BLaER1 treated with 17β-estradiol and CSF1 and Interleukin-3, amounts not matched to agents 10 nM and 100 nM (cell line): ENCODE measurements around the gene ZNF480.
"Not testable (repeated sequence)": the region's sequence is repeated elsewhere in the genome, so short reads cannot be mapped to it uniquely, and the experiment has no call there.

Experiments used
- H3K27ac ChIP-seq, 11 experiments: shearing (Covaris generic); formaldehyde crosslinking; 2 replicates each; pipeline ENCODE4 v1.8.1; 2022
- H3K27me3 ChIP-seq, 11 experiments: shearing (Covaris generic); formaldehyde crosslinking; 2 replicates each; pipeline ENCODE4 v1.8.1; 2022
- H3K36me3 ChIP-seq, 11 experiments: shearing (Covaris generic); formaldehyde crosslinking; 2 replicates each; pipeline ENCODE4 v1.8.1; 2022
- H3K4me1 ChIP-seq, 10 experiments: shearing (Covaris generic); formaldehyde crosslinking; 2 replicates each; pipeline ENCODE4 v1.8.1; 2022
- H3K4me2 ChIP-seq, 11 experiments: shearing (Covaris generic); formaldehyde crosslinking; 2 replicates each; pipeline ENCODE4 v1.8.1; 2022
- H3K4me3 ChIP-seq, 10 experiments: shearing (Covaris generic); formaldehyde crosslinking; 2 replicates each; pipeline ENCODE4 v1.8.1; 2022
- H3K9ac ChIP-seq, 11 experiments: shearing (Covaris generic); formaldehyde crosslinking; 2 replicates each; pipeline ENCODE4 v1.8.1; 2022
- H3K9me3 ChIP-seq, 11 experiments: shearing (Covaris generic); formaldehyde crosslinking; replicated peaks in 1 of 11; 2 replicates each; pipeline ENCODE4 v1.8.1; 2022
- H4K20me1 ChIP-seq, 11 experiments: shearing (Covaris generic); formaldehyde crosslinking; 2 replicates each; pipeline ENCODE4 v1.8.1; 2022
- Cebpa-rat ChIP-seq, 11 experiments: shearing (Covaris generic); IDR thresholded peaks; 2 replicates each; pipeline ENCODE4 v1.8.1; 2022

The ZNF480 gene

DNA sequence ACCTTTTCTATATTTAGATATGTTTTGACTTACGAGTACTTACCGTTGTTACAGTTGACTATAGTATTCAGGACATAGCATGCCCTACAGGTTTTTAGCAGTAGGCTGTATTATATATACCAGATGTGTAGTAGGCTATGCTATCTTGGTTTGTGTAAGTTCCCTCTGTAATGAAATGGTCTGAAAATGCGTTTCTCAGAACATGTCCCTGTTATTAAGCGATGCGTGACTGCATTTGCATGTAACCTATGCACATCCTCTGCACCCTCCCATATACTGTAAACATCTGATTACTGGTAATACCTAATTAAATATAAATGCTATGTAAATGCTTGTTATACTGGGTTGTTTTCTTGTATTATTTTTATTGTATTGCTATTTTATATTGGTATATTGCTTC, 21.0 kb upstream of the ZNF480 start:
- Histone ChIP-seq H3K4me2 (no peak overlapping the region), H3K4me1 (peaks cover 4 to 8% (median 7%) of the 10 kb centered on the region in 10 experiments), H3K9ac (no peak overlapping the region), H4K20me1 (peaks cover 0 to 25% (median 9%) of the 10 kb centered on the region in 11 experiments; a peak in 10 of 22 replicates), H3K27me3 (no peaks in the 10 kb centered on the region), H3K27ac (no peak overlapping the region), H3K4me3 (peak overlapping the region in 2 of 10 experiments; percentile 4 to 28; a peak in 1 of 20 replicates), H3K9me3 (peaks cover 90 to 100% (median 100%) of the 10 kb centered on the region in 11 experiments), H3K36me3 (peaks cover 92 to 100% (median 100%) of the 10 kb centered on the region in 11 experiments)
- TF ChIP-seq Cebpa-rat (IDR thresholded peaks at IDR 0.05): no peak

DNA sequence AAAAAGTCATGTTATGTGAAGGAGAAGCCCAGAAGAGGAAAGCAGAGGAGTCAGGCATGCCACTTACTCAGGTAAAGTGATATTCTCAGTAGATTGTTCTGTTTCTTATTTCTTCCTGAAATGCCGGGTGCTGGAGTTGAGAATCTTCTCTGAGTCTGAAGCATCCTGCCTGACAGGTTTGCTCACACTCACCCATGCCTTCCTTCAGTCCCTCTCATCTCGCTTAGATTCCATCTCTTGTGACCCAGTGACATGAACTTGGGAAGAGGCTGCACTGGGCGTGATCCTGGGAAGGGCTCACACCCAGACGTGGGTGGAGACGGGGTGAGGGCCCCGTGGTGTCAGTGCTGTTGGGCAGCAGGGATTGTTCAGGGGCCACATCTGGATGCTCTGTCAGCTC, 19.5 kb upstream of the ZNF480 start:
- H3K9ac ChIP-seq: no peak overlapping the region
- H3K27me3 ChIP-seq: no peaks in the 10 kb centered on the region
- no peak overlapping the region for H3K27ac ChIP-seq
- H4K20me1 ChIP-seq: peaks cover 0 to 40% (median 23%) of the 10 kb centered on the region in 11 experiments; a peak in 15 of 22 replicates
- TF ChIP-seq Cebpa-rat (IDR thresholded peaks at IDR 0.05): no peak
- peak overlapping the region in 2 of 10 experiments; percentile 8 to 28; a peak in 1 of 20 replicates for H3K4me3 ChIP-seq
- H3K4me1 ChIP-seq: no peaks in the 10 kb centered on the region
- H3K4me2 ChIP-seq: no peak overlapping the region
- peaks cover 84 to 100% (median 98%) of the 10 kb centered on the region in 11 experiments for H3K9me3 ChIP-seq
- H3K36me3 ChIP-seq: peaks cover 94 to 100% (median 100%) of the 10 kb centered on the region in 11 experiments

DNA sequence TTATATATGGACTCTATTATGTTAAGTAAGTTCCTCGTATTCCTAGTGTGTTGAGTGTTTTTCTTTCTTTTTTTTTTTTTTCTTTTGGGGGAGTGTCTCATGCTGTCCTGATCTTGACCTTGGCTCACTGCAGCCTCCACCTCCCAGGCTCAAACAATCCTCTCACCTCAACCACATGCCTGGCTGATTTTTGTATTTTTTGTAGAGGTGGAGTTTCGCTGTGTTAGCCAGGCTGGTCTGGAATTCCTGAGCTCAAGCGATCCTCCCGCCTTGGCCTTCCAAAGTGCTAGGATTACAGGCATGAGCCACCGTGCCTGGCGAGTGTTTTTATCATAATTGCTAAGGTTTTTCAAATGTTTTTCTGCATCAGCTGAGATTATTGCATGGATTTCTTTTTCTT, 10.7 kb upstream of the ZNF480 start:
- Histone ChIP-seq H3K4me3 (no peak overlapping the region), H3K4me2 (no peak overlapping the region), H3K9ac (no peak overlapping the region), H3K4me1 (no peaks in the 10 kb centered on the region), H3K9me3 (peaks cover 33 to 92% (median 57%) of the 10 kb centered on the region in 11 experiments; a peak in 21 of 22 replicates), H3K27ac (no peak overlapping the region), H4K20me1 (peaks cover 0 to 37% (median 13%) of the 10 kb centered on the region in 11 experiments; a peak in 15 of 22 replicates), H3K27me3 (no peaks in the 10 kb centered on the region), H3K36me3 (peaks cover 98 to 100% (median 100%) of the 10 kb centered on the region in 11 experiments)
- no peak for TF ChIP-seq Cebpa-rat (IDR thresholded peaks at IDR 0.05)

DNA sequence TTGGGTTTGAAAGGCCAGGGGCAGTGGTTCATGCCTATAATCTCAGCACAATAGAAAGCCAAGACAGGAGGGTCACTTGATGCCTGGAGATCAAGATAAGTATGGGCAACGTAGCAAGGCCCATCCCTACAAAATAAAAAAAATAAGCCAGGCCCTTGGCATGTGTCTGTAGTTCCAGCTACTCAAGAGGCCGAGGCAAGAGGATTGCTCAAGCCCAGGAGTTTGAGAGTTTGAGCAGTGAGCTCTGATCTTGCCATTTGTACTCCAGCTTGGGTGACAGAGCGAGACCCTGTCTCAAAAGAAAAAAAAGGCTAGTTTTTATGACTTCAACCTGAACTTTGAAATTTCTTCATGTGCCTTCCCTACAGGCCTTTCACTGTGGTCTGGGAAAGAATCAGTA, 5.2 kb upstream of the ZNF480 start:
- Histone ChIP-seq H3K27ac (no peak overlapping the region), H3K9me3 (peaks cover 18 to 60% (median 34%) of the 10 kb centered on the region in 11 experiments; a peak in 19 of 22 replicates), H3K4me2 (no peak overlapping the region), H4K20me1 (peaks cover 0 to 11% (median 0%) of the 10 kb centered on the region in 11 experiments; a peak in 3 of 22 replicates), H3K4me1 (peaks cover 5 to 10% (median 8%) of the 10 kb centered on the region in 10 experiments; a peak in 19 of 20 replicates), H3K27me3 (no peaks in the 10 kb centered on the region), H3K36me3 (peaks cover 64 to 78% (median 70%) of the 10 kb centered on the region in 11 experiments), H3K9ac (no peak overlapping the region), H3K4me3 (no peak overlapping the region)
- no peak for TF ChIP-seq Cebpa-rat (IDR thresholded peaks at IDR 0.05)

DNA sequence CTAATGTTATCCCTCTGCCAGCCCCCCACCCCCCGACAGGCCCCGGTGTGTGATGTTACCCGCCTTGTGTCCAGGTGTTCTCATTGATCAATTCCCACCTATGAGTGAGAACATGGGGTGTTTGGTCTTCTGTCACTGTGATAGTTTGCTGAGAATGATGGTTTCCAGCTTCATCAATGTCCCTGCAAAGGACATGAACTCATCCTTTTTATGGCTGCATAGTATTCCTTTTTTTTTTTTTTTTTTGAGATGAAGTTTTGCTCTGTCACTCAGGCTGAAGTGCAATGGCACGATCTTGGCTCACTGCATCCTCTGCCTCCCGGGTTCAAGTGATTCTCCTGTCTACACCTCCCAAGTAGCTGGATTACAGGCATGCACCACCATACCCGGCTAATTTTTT, 4.0 kb upstream of the ZNF480 start:
- H3K4me3 ChIP-seq, H3K27ac ChIP-seq, H3K4me2 ChIP-seq, H3K9ac ChIP-seq, H3K27me3 ChIP-seq: not testable (repeated sequence)
- peaks cover 6 to 12% (median 10%) of the 10 kb centered on the region in 10 experiments for H3K4me1 ChIP-seq
- peaks cover 0 to 11% (median 0%) of the 10 kb centered on the region in 11 experiments; a peak in 3 of 22 replicates for H4K20me1 ChIP-seq
- H3K9me3 ChIP-seq: peaks cover 12 to 53% (median 28%) of the 10 kb centered on the region in 11 experiments; a peak in 18 of 22 replicates
- peaks cover 54 to 66% (median 59%) of the 10 kb centered on the region in 11 experiments for H3K36me3 ChIP-seq

DNA sequence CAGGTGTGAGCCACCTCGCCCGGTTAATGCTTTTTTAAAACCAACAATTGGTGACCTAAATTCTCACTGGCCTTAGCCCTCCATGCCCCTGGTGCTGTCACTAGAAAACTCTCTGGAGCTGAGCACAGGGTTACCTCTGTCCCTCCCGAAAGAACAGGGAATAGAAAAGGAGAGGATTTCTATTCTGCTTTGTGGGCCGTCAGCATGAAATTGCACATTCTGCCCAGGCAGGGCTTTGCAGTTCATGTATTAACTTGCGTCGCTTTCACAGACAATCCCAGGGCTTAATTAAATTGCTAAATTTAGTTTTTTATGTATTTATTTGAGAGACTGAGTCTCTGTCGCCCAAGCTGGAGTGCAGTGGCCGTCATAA, 583 bp upstream of the ZNF480 start:
- H4K20me1 ChIP-seq: peaks cover 0 to 10% (median 0%) of the 10 kb centered on the region in 11 experiments; a peak in 3 of 22 replicates
- peak overlapping the region; percentile 77 to 97 (median 88) for H3K4me2 ChIP-seq
- H3K4me3 ChIP-seq: peak overlapping the region; percentile 76 to 97 (median 90)
- peaks cover 37 to 57% (median 47%) of the 10 kb centered on the region in 11 experiments for H3K9me3 ChIP-seq
- H3K9ac ChIP-seq: peak overlapping the region; percentile 80 to 100 (median 99)
- H3K27ac ChIP-seq: peak overlapping the region; percentile 47 to 100 (median 73)
- no peaks in the 10 kb centered on the region for H3K27me3 ChIP-seq
- H3K36me3 ChIP-seq: peaks cover 47 to 65% (median 54%) of the 10 kb centered on the region in 11 experiments
- no peak for TF ChIP-seq Cebpa-rat (IDR thresholded peaks at IDR 0.05)
- H3K4me1 ChIP-seq: peaks cover 13 to 20% (median 17%) of the 10 kb centered on the region in 10 experiments

DNA sequence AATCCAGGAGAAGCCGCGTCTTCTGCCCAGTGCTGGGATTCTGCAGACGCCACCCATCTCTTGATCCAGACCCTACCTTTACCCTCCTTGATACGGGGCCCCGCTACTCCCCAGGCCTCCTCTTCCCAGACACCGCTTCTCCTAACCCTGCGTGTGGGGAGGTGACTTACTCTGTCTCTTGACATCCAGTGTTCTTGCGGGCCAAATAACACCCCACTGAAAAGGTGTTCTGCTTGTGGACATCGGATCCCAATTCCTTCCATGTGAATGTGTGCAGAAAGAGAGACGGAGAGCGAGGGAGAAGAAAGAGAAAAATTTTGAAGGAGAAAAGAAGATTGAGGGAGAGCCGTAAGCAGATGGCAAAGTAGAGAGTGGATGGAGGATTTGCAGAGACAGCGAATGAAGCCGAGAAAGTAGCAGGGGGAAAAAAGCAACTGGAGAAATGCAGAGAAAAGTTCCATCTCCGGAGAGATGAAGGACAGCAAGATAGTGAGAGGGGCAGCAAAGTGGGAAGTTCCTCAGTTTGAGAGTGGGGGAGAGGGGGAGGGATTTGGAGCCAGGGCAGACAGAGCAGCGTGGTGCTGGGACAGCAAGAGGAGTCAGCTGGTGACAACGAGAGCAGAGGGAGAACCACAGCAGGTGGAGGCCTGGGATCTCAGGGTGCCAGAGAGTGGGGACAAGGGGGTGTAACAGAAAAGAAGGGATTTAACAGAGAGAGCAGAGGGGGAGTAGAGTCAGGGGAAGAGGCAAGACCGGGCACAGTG, 814 bp downstream of the ZNF480 start:
- Histone ChIP-seq H4K20me1 (peaks cover 0 to 5% (median 0%) of the 10 kb centered on the region in 11 experiments; a peak in 3 of 22 replicates), H3K27me3 (no peaks in the 10 kb centered on the region), H3K4me2 (peak overlapping the region; percentile 78 to 94 (median 88)), H3K9ac (peak overlapping the region; percentile 95 to 100 (median 100)), H3K36me3 (peaks cover 47 to 65% (median 54%) of the 10 kb centered on the region in 11 experiments), H3K4me1 (peaks cover 13 to 20% (median 17%) of the 10 kb centered on the region in 10 experiments), H3K9me3 (peaks cover 48 to 59% (median 53%) of the 10 kb centered on the region in 11 experiments), H3K4me3 (peak overlapping the region; percentile 76 to 97 (median 90)), H3K27ac (peak overlapping the region; percentile 94 to 100 (median 100))
- no peak for TF ChIP-seq Cebpa-rat (IDR thresholded peaks at IDR 0.05)

DNA sequence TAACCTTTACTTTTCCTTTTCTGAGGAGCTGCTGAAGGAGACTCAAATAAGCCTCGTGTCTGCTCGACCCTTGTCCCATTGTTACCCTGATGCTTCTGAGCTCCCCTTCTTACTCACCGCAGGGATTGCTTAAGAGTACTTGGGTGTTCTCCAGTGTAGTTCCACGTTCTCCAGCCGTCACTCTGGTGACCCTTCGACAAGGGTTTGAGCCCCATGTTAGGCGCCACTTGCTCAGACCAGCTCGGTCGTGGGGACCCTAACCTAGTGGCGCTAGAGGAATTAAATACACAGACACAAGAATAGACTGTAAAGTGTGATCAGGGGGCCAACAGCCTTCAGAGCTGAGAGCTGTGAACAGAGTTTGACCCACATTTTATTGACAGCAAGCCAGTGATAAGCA, 10.3 kb downstream of the ZNF480 start:
- no peak overlapping the region for H3K4me2 ChIP-seq
- H3K27me3 ChIP-seq: peaks cover 0 to 5% (median 0%) of the 10 kb centered on the region in 11 experiments; a peak in 1 of 22 replicates
- H3K36me3 ChIP-seq: peaks cover 100% of the 10 kb centered on the region in 11 experiments
- H3K4me3 ChIP-seq: peak overlapping the region in 8 of 10 experiments; percentile 21 to 55 (median 38); a peak in 16 of 20 replicates
- H3K9me3 ChIP-seq: peaks cover 100% of the 10 kb centered on the region in 11 experiments
- no peaks in the 10 kb centered on the region for H4K20me1 ChIP-seq
- no peaks in the 10 kb centered on the region for H3K4me1 ChIP-seq
- no peak overlapping the region for H3K27ac ChIP-seq
- no peak overlapping the region for H3K9ac ChIP-seq
- no peak for TF ChIP-seq Cebpa-rat (IDR thresholded peaks at IDR 0.05)

DNA sequence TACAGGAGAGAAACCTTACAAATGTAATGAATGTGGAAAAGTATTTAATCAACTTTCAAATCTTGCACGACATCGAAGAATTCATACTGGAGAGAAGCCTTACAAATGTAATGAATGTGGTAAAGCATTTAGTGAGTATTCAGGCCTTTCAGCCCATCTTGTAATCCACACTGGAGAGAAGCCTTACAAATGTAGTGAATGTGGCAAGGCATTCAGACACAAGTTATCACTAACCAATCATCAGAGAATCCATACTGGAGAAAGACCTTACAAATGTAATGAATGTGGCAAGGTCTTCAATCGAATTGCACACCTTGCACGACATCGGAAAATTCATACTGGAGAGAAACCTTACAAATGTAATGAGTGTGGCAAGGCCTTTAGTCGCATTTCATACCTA, 25.5 kb downstream of the ZNF480 start:
- H4K20me1 ChIP-seq: no peaks in the 10 kb centered on the region
- no peak for TF ChIP-seq Cebpa-rat (IDR thresholded peaks at IDR 0.05)
- H3K4me2 ChIP-seq: no peak overlapping the region
- H3K4me1 ChIP-seq: no peaks in the 10 kb centered on the region
- no peak overlapping the region for H3K27ac ChIP-seq
- H3K27me3 ChIP-seq: no peaks in the 10 kb centered on the region
- peak overlapping the region; percentile 15 to 58 (median 40); a peak in 18 of 20 replicates for H3K4me3 ChIP-seq
- peaks cover 86 to 98% (median 94%) of the 10 kb centered on the region in 11 experiments for H3K36me3 ChIP-seq
- H3K9me3 ChIP-seq: peaks cover 100% of the 10 kb centered on the region in 11 experiments
- no peak overlapping the region for H3K9ac ChIP-seq
